HepG2 (cell line): ENCODE results near the gene SLC2A13. TPM values are rescaled to one million over a fixed set of nuclear protein-coding genes. Genes with fewer than 3 reads are reported as not detected.

Experiments
- ATAC-seq: fragments of 200-7000 bp; cut with Tn5 transposase; 3 replicates; pipeline ENCODE4 v1.9.1; 2020; ENCODE audit warnings: mild to moderate bottlenecking, moderate library complexity
- BruUV-seq: library from RNA; stranded (reverse); fragments of 400-500 nt; replicated peaks from 2 replicates; lab custom pipeline; 2021; lab: Mats Ljungman, UMichigan
- CTCF ChIA-PET: fragments of 300-600 bp; formaldehyde crosslinking; extraction: SDS; loops from one replicate; lab custom pipeline; 2021; ENCODE audit warnings: low total read pairs, inconsistent platforms, low intra/inter-chr PET ratio; lab: Yijun Ruan, JAX
- POLR2A ChIA-PET: fragments of 350-600 bp; sonication (Branson Sonifier 250); formaldehyde crosslinking; loops from one replicate; lab custom pipeline; 2020; ENCODE audit warnings: antibody characterized with exemption, inconsistent platforms; lab: Yijun Ruan, JAX
- DNase-seq: peaks from one replicate; pipeline ENCODE4 v3.0.0-alpha.2; 2015; ENCODE audit warnings: low spot score
- FAIRE-seq: peaks from 3 replicates; lab custom pipeline; 2011; peaks lifted over from hg19 to GRCh38; lab: Jason Lieb, UNC
- H2AFZ ChIP-seq: one replicate; pipeline ENCODE4 v1.6.1; 2011; ENCODE audit warnings: low read length, inconsistent platforms
- H3K27ac ChIP-seq: fragments of 300-600 bp; 3 replicates; pipeline ENCODE4 v1.8.0; 2011; ENCODE audit warnings: mixed run types, mild to moderate bottlenecking, mixed read lengths, low read length, inconsistent platforms; ENCODE audit not compliant: insufficient read depth; ENCODE audit errors: extremely low read length
- H3K27me3 ChIP-seq, 2 experiments: fragments of 200-600 bp in 1 of 2; 2 replicates in 1 of 2; 3 replicates in 1 of 2; pipeline versions ENCODE4 v1.6.0 to v1.8.0; 2011; ENCODE audit warnings: low read length in 2 of 2, mild to moderate bottlenecking in 2 of 2, moderate library complexity in 2 of 2, inconsistent platforms in 1 of 2; ENCODE audit not compliant: insufficient read depth in 2 of 2, control insufficient read depth in 1 of 2
- H3K36me3 ChIP-seq, 2 experiments: fragments of 200-600 bp in 1 of 2; replicated peaks in 1 of 2; 2 replicates in 1 of 2; 3 replicates in 1 of 2; pipeline versions ENCODE4 v1.5.1 to v1.8.0; 2011; ENCODE audit warnings: low read length in 2 of 2, inconsistent platforms in 1 of 2; ENCODE audit not compliant: insufficient read depth in 2 of 2, control insufficient read depth in 1 of 2
- H3K4me1 ChIP-seq: 2 replicates; pipeline ENCODE4 v1.5.1; 2012; ENCODE audit warnings: low read length, inconsistent platforms; ENCODE audit not compliant: insufficient read depth
- H3K4me2 ChIP-seq: 2 replicates; pipeline ENCODE4 v1.6.0; 2011; ENCODE audit warnings: low read depth, low read length, inconsistent platforms
- H3K4me3 ChIP-seq, 3 experiments: fragments of 200-600 bp in 1 of 3; sonication (generic), shearing (Covaris generic) in 1 of 3; replicated peaks in 1 of 3; 2 replicates each; pipeline ENCODE4 v1.5.1; 2011 to 2016; ENCODE audit warnings: low read length in 3 of 3, inconsistent platforms in 2 of 3, low read depth in 2 of 3, mild to moderate bottlenecking in 2 of 3, control low read depth in 1 of 3, mixed read lengths in 1 of 3; ENCODE audit not compliant: insufficient read depth in 1 of 3
- H3K79me2 ChIP-seq: one replicate; pipeline ENCODE4 v1.6.1; 2011; ENCODE audit warnings: low read length, inconsistent platforms; ENCODE audit not compliant: insufficient read depth
- H3K9ac ChIP-seq: 2 replicates; pipeline ENCODE4 v1.6.0; 2011; ENCODE audit warnings: mild to moderate bottlenecking, low read depth, low read length, inconsistent platforms; ENCODE audit not compliant: insufficient read depth
- H3K9me3 ChIP-seq: 2 replicates; pipeline ENCODE4 v1.5.1; 2012; ENCODE audit warnings: mild to moderate bottlenecking, low read length
- H4K20me1 ChIP-seq: 2 replicates; pipeline ENCODE4 v1.6.0; 2011; ENCODE audit warnings: inconsistent platforms, mild to moderate bottlenecking, low read length, moderate library complexity; ENCODE audit not compliant: insufficient read depth
- BRCA1 ChIP-seq: sonication (generic); formaldehyde crosslinking; IDR thresholded peaks from 2 replicates; pipeline ENCODE4 v1.4.0; 2020; ENCODE audit warnings: missing genetic modification reagents
- CHD4 ChIP-seq: fragments of 200-600 bp; sonication (generic); IDR thresholded peaks from 2 replicates; pipeline ENCODE4 v1.7.0; 2017; ENCODE audit warnings: mild to moderate bottlenecking, low read length, borderline replicate concordance
- ESRRA ChIP-seq: sonication (generic); formaldehyde crosslinking; IDR thresholded peaks from 2 replicates; pipeline ENCODE4 v1.5.1; 2020; ENCODE audit warnings: mild to moderate bottlenecking, low read depth, missing genetic modification reagents
- EZH2 ChIP-seq: conservative IDR thresholded peaks from 2 replicates; pipeline ENCODE4 v1.6.1; 2012; ENCODE audit warnings: mild to moderate bottlenecking, low read depth, low read length, moderate library complexity
- GATAD1 ChIP-seq: IDR thresholded peaks from 2 replicates; pipeline ENCODE4 v1.6.1; 2016; ENCODE audit warnings: missing genetic modification reagents, missing compliant biosample characterization
- HHEX ChIP-seq: IDR thresholded peaks from 2 replicates; pipeline ENCODE4 v1.6.1; 2016; ENCODE audit warnings: control low read depth
- HOXD1 ChIP-seq: sonication (generic); formaldehyde crosslinking; IDR thresholded peaks from 2 replicates; pipeline ENCODE4 v1.5.0; 2020; ENCODE audit warnings: missing genetic modification reagents
- MATR3 ChIP-seq: sonication (generic); formaldehyde crosslinking; IDR thresholded peaks from 2 replicates; pipeline ENCODE4 v1.4.0; 2020; ENCODE audit warnings: missing genetic modification reagents
- RAD51 ChIP-seq: fragments of 450-650 bp; IDR thresholded peaks from 2 replicates; pipeline ENCODE4 v1.6.1; 2016; ENCODE audit warnings: borderline replicate concordance
- RBFOX2 ChIP-seq: fragments of 200-400 bp; formaldehyde crosslinking; IDR thresholded peaks from 2 replicates; pipeline ENCODE4 v1.6.1; 2017; ENCODE audit warnings: low read depth, mild to moderate bottlenecking, low read length
- SMARCE1 ChIP-seq: fragments of 450-650 bp; IDR thresholded peaks from 2 replicates; pipeline ENCODE4 v1.6.1; 2017; ENCODE audit warnings: borderline replicate concordance
- SP2 ChIP-seq: sonication (generic); formaldehyde crosslinking; IDR thresholded peaks from 2 replicates; pipeline ENCODE4 v1.5.1; 2020; ENCODE audit warnings: mild to moderate bottlenecking, missing genetic modification reagents
- TOE1 ChIP-seq: sonication (generic); formaldehyde crosslinking; IDR thresholded peaks from 2 replicates; pipeline ENCODE4 v1.4.0; 2020; ENCODE audit warnings: mild to moderate bottlenecking, missing genetic modification reagents
- ZMYM4 ChIP-seq: sonication (generic); formaldehyde crosslinking; IDR thresholded peaks from 2 replicates; pipeline ENCODE4 v1.8.1; 2023; ENCODE audit warnings: mild to moderate bottlenecking, missing genetic modification reagents
- ZNF737 ChIP-seq: sonication (generic); formaldehyde crosslinking; IDR thresholded peaks from 2 replicates; pipeline ENCODE4 v1.5.0; 2020; ENCODE audit warnings: missing genetic modification reagents, mild to moderate bottlenecking, borderline replicate concordance
- ZNF746 ChIP-seq: sonication (generic); formaldehyde crosslinking; IDR thresholded peaks from 2 replicates; pipeline ENCODE4 v1.8.0; 2022; ENCODE audit warnings: mild to moderate bottlenecking, missing genetic modification reagents
- WGBS: methylation state at CpG from one replicate; pipeline ENCODE4 v1.1.6; 2017; ENCODE audit warnings: low lambda C conversion rate; 5-methylcytosine and 5-hydroxymethylcytosine counted together
- in situ Hi-C: cut with HindIII; loops from 2 replicates; pipeline ENCODE4 v1.10.0; 2017; ENCODE audit warnings: low pct_unique_long_range_greater_than_20kb; ENCODE audit not compliant: extremely low pct_ligation_motif_present
- intact Hi-C: fragments of 100-400 bp; cut with micrococcal nuclease; formaldehyde crosslinking; loops from one replicate; pipeline ENCODE4 v1.10.0; 2022; ENCODE audit not compliant: unreplicated experiment
- polyA plus RNA-seq, 8 experiments: library from polyadenylated mRNA; depleted of rRNA in 3 of 8; stranded (reverse) in 7 of 8; unstranded in 1 of 8; fragments of >200 nt; fragmentation: Illumina TruSeq in 4 of 8; extraction: Trizol in 4 of 8; gene quantifications; 2 replicates each; pipeline versions ENCODE4 v1.2.1 to v1.2.3, GENCODE V29; 2011 to 2016; ENCODE audit warnings: low read depth in 4 of 8, missing spikeins in 1 of 8, mixed read lengths in 1 of 8; ENCODE audit not compliant: insufficient read depth in 1 of 8
- total RNA-seq, 5 experiments: library from RNA; depleted of rRNA; stranded (reverse); fragments of >200 nt; fragmentation: Illumina TruSeq; extraction: Trizol; gene quantifications; 2 replicates each; pipeline ENCODE4 v1.2.3, GENCODE V29; 2016; ENCODE audit warnings: low read depth in 1 of 5
- TF ChIP-seq, protein P1 (sequence below): sonication (generic); formaldehyde crosslinking; IDR thresholded peaks from 2 replicates; pipeline ENCODE4 v1.9.0; 2021; ENCODE audit warnings: missing genetic modification reagents, mild to moderate bottlenecking, borderline replicate concordance
- TF ChIP-seq, protein P2 (sequence below): IDR thresholded peaks from 2 replicates; pipeline ENCODE4 v1.6.1; 2016; ENCODE audit warnings: control low read depth
- TF ChIP-seq, protein P3 (sequence below): sonication (generic); formaldehyde crosslinking; IDR thresholded peaks from 2 replicates; pipeline ENCODE4 v1.4.0; 2020; ENCODE audit warnings: missing genetic modification reagents, borderline replicate concordance

The SLC2A13 gene
- total and polyA plus RNA-seq, 2 of the 13 experiments (the other 11 are each of a cell fraction or from before 2014, with no cell fraction given): 5.5 to 6.0 TPM

DNA sequence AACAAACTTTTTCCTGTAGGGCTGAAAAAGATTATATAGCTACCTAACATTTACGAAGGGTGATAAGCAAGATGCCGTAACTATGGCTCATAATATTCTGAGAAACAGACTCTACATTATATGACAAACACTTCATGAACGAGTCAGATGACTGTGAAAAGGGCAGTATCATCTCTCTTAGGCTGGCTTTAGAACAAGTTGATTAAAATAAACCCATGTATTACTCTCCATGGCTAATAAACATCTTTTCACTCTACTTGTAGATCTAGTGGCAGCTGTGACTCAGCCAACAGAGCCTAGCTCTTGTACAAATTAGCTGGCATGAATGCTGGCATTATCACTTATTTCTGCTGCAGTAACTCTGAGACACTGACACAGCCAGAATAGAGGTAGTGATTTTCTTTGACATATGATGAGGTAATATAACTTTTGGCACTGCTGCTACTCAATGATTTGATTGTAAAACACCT lies 47.1 kb downstream of the SLC2A13 start:
- no TSS peak for BruUV-seq
- no peak for DNase-seq
- 94% methylated on average over 3 of the region's 3 CpGs for WGBS
- ATAC-seq: no peak
- ChIA-PET CTCF (no interaction called here), POLR2A (no interaction called here)
- H3K9me3 ChIP-seq: no peaks in the 10 kb centered on the region
- no peaks in the 10 kb centered on the region for H3K27me3 ChIP-seq
- H3K36me3 ChIP-seq: no peaks in the 10 kb centered on the region
- H3K9ac ChIP-seq: no peak overlapping the region
- intact Hi-C loops (no loop called here), in situ Hi-C loops (no loop called here)
- no peaks in the 10 kb centered on the region for H3K79me2 ChIP-seq
- no peak overlapping the region for H3K27ac ChIP-seq
- no peaks in the 10 kb centered on the region for H4K20me1 ChIP-seq
- TF ChIP-seq ESRRA (CRISPR knock-in tag) (no peak), TOE1 (no peak), RBFOX2 (no peak)
- H3K4me1 ChIP-seq: no peaks in the 10 kb centered on the region
- no peak overlapping the region for H3K4me2 ChIP-seq
- no peak for FAIRE-seq
- no peak overlapping the region for H3K4me3 ChIP-seq
- no peak overlapping the region for H2AFZ ChIP-seq

DNA sequence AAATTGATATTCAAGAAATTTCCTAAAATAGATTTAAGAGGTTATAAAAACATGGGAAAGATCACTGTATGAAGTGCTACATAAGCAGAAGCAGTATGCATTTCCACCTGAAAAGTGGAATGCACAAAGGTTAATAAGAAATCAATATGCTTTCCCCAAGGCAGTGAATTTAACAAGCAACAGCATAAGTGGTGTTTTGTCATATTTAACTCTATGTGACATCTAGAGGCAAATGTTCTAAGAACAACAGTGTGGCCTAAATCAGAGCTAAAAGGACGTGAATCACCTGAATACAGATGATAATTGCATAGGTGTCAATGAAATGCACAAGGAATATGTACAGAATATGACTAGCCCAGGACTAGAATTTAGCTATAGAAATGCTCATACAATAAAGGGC lies 49.5 kb downstream of the SLC2A13 start:
- Histone ChIP-seq H4K20me1 (no peaks in the 10 kb centered on the region), H3K27ac (no peak overlapping the region), H3K36me3 (no peaks in the 10 kb centered on the region), H3K27me3 (no peaks in the 10 kb centered on the region), H3K4me3 (no peak overlapping the region), H3K4me2 (no peak overlapping the region), H3K79me2 (no peaks in the 10 kb centered on the region), H3K4me1 (no peaks in the 10 kb centered on the region), H3K9me3 (no peaks in the 10 kb centered on the region), H2AFZ (no peak overlapping the region), H3K9ac (no peak overlapping the region)
- ChIA-PET CTCF (no interaction called here), POLR2A (no interaction called here)
- intact Hi-C loops: no loop called here
- no TSS peak for BruUV-seq
- FAIRE-seq: no peak
- in situ Hi-C loops: no loop called here
- ATAC-seq: no peak
- WGBS: 90% methylated on average over 1 of the region's 1 CpG
- no peak for DNase-seq
- TF ChIP-seq BRCA1 (CRISPR knock-in tag) (no peak), HHEX (CRISPR knock-in tag) (no peak), ZMYM4 (CRISPR knock-in tag) (no peak), RAD51 (no peak), SMARCE1 (no peak), ZNF737 (CRISPR knock-in tag) (no peak), ZNF746 (no peak), SP2 (CRISPR knock-in tag) (no peak), CHD4 (no peak), MATR3 (CRISPR knock-in tag) (no peak), GATAD1 (CRISPR knock-in tag) (no peak), HOXD1 (CRISPR knock-in tag) (no peak), EZH2 (no peak)
- TF ChIP-seq, protein P1, sequence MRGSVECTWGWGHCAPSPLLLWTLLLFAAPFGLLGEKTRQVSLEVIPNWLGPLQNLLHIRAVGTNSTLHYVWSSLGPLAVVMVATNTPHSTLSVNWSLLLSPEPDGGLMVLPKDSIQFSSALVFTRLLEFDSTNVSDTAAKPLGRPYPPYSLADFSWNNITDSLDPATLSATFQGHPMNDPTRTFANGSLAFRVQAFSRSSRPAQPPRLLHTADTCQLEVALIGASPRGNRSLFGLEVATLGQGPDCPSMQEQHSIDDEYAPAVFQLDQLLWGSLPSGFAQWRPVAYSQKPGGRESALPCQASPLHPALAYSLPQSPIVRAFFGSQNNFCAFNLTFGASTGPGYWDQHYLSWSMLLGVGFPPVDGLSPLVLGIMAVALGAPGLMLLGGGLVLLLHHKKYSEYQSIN (CRISPR knock-in tag): no peak
- TF ChIP-seq, protein P2, sequence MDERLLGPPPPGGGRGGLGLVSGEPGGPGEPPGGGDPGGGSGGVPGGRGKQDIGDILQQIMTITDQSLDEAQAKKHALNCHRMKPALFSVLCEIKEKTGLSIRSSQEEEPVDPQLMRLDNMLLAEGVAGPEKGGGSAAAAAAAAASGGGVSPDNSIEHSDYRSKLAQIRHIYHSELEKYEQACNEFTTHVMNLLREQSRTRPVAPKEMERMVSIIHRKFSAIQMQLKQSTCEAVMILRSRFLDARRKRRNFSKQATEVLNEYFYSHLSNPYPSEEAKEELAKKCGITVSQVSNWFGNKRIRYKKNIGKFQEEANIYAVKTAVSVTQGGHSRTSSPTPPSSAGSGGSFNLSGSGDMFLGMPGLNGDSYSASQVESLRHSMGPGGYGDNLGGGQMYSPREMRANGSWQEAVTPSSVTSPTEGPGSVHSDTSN (CRISPR knock-in tag): no peak
- TF ChIP-seq, protein P3, sequence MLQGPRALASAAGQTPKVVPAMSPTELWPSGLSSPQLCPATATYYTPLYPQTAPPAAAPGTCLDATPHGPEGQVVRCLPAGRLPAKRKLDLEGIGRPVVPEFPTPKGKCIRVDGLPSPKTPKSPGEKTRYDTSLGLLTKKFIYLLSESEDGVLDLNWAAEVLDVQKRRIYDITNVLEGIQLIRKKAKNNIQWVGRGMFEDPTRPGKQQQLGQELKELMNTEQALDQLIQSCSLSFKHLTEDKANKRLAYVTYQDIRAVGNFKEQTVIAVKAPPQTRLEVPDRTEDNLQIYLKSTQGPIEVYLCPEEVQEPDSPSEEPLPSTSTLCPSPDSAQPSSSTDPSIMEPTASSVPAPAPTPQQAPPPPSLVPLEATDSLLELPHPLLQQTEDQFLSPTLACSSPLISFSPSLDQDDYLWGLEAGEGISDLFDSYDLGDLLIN: no peak
